HepG2 (cell line): Measurements from ENCODE around the gene CACNA1D. TPM values are rescaled to one million over a fixed set of nuclear protein-coding genes. Genes with fewer than 3 reads are reported as not detected.

Source experiments
- FLYWCH1 ChIP-seq: sonication (generic); formaldehyde crosslinking; IDR thresholded peaks from 2 replicates; pipeline ENCODE4 v1.8.1; 2023; ENCODE audit warnings: mild to moderate bottlenecking, missing genetic modification reagents
- HMG20A ChIP-seq: IDR thresholded peaks from 2 replicates; pipeline ENCODE4 v1.6.1; 2016; ENCODE audit warnings: borderline replicate concordance
- NFYC ChIP-seq: IDR thresholded peaks from 2 replicates; pipeline ENCODE4 v1.6.1; 2016; ENCODE audit warnings: missing genetic modification reagents, missing compliant biosample characterization
- REPIN1 ChIP-seq: sonication (generic); formaldehyde crosslinking; IDR thresholded peaks from 2 replicates; pipeline ENCODE4 v1.8.0; 2022; ENCODE audit warnings: missing genetic modification reagents, low read depth, mild to moderate bottlenecking, borderline replicate concordance
- SOX13 ChIP-seq, 3 experiments: fragments of 450-650 bp in 1 of 3; sonication (generic) in 1 of 3; formaldehyde crosslinking in 1 of 3; IDR thresholded peaks in 2 of 3; conservative IDR thresholded peaks in 1 of 3; 2 replicates each; pipeline versions ENCODE4 v1.5.0 to v1.6.1; 2016 to 2020; ENCODE audit warnings: antibody characterized with exemption in 1 of 3, mild to moderate bottlenecking in 1 of 3, missing compliant biosample characterization in 1 of 3, missing genetic modification reagents in 1 of 3, moderate library complexity in 1 of 3
- SOX6 ChIP-seq, 2 experiments: fragments of 450-650 bp in 1 of 2; sonication (generic) in 1 of 2; formaldehyde crosslinking in 1 of 2; IDR thresholded peaks; 2 replicates each; pipeline versions ENCODE4 v1.4.0 to v1.6.1; 2017 to 2020; ENCODE audit warnings: antibody characterized with exemption in 1 of 2, mild to moderate bottlenecking in 1 of 2, missing genetic modification reagents in 1 of 2
- SRSF1 ChIP-seq: fragments of 200-400 bp; formaldehyde crosslinking; optimal IDR thresholded peaks from 2 replicates; pipeline ENCODE3; 2017; ENCODE audit warnings: mild to moderate bottlenecking, low read depth, low read length, moderate library complexity
- ZMYM2 ChIP-seq: sonication (generic); formaldehyde crosslinking; IDR thresholded peaks from 2 replicates; pipeline ENCODE4 v1.8.0; 2022; ENCODE audit warnings: mild to moderate bottlenecking, missing genetic modification reagents
- ZNF230 ChIP-seq: sonication (generic); formaldehyde crosslinking; IDR thresholded peaks from 2 replicates; pipeline ENCODE4 v1.4.0; 2020; ENCODE audit warnings: mild to moderate bottlenecking, missing genetic modification reagents
- ZSCAN25 ChIP-seq: sonication (generic); formaldehyde crosslinking; IDR thresholded peaks from 2 replicates; pipeline ENCODE4 v1.8.0; 2022; ENCODE audit warnings: mild to moderate bottlenecking, missing genetic modification reagents
- polyA plus RNA-seq, 8 experiments: library from polyadenylated mRNA; depleted of rRNA in 3 of 8; stranded (reverse) in 7 of 8; unstranded in 1 of 8; fragments of >200 nt; fragmentation: Illumina TruSeq in 4 of 8; extraction: Trizol in 4 of 8; gene quantifications; 2 replicates each; pipeline versions ENCODE4 v1.2.1 to v1.2.3, GENCODE V29; 2011 to 2016; ENCODE audit warnings: low read depth in 4 of 8, missing spikeins in 1 of 8, mixed read lengths in 1 of 8; ENCODE audit not compliant: insufficient read depth in 1 of 8
- total RNA-seq, 5 experiments: library from RNA; depleted of rRNA; stranded (reverse); fragments of >200 nt; fragmentation: Illumina TruSeq; extraction: Trizol; gene quantifications; 2 replicates each; pipeline ENCODE4 v1.2.3, GENCODE V29; 2016; ENCODE audit warnings: low read depth in 1 of 5
- TF ChIP-seq, protein P1 (sequence below): sonication (generic); formaldehyde crosslinking; IDR thresholded peaks from 2 replicates; pipeline ENCODE4 v1.5.1; 2020; ENCODE audit warnings: mild to moderate bottlenecking, missing genetic modification reagents, moderate library complexity
- TF ChIP-seq, protein P2 (sequence below), 2 experiments: sonication (generic) in 1 of 2; formaldehyde crosslinking in 1 of 2; IDR thresholded peaks; 2 replicates each; pipeline versions ENCODE4 v1.5.1 to v1.6.1; 2011 to 2020; ENCODE audit warnings: borderline replicate concordance in 1 of 2, low read depth in 1 of 2, low read length in 1 of 2, mild to moderate bottlenecking in 1 of 2, missing genetic modification reagents in 1 of 2, moderate library complexity in 1 of 2
- TF ChIP-seq, protein P3 (sequence below): sonication (generic); formaldehyde crosslinking; IDR thresholded peaks from 2 replicates; pipeline ENCODE4 v1.8.0; 2022; ENCODE audit warnings: mild to moderate bottlenecking, missing genetic modification reagents, moderate library complexity
- TF ChIP-seq, protein P4 (sequence below): sonication (generic); formaldehyde crosslinking; IDR thresholded peaks from 2 replicates; pipeline ENCODE4 v1.8.0; 2022; ENCODE audit warnings: mild to moderate bottlenecking, missing genetic modification reagents; ENCODE audit not compliant: insufficient replicate concordance
- TF ChIP-seq, protein P5 (sequence below): sonication (generic); formaldehyde crosslinking; IDR thresholded peaks from 2 replicates; pipeline ENCODE4 v1.4.0; 2020; ENCODE audit warnings: missing genetic modification reagents

The CACNA1D gene
- total and polyA plus RNA-seq, 2 of the 13 experiments (the other 11 are each of a cell fraction or from before 2014, with no cell fraction given) = 0.26 to 0.38 TPM

DNA sequence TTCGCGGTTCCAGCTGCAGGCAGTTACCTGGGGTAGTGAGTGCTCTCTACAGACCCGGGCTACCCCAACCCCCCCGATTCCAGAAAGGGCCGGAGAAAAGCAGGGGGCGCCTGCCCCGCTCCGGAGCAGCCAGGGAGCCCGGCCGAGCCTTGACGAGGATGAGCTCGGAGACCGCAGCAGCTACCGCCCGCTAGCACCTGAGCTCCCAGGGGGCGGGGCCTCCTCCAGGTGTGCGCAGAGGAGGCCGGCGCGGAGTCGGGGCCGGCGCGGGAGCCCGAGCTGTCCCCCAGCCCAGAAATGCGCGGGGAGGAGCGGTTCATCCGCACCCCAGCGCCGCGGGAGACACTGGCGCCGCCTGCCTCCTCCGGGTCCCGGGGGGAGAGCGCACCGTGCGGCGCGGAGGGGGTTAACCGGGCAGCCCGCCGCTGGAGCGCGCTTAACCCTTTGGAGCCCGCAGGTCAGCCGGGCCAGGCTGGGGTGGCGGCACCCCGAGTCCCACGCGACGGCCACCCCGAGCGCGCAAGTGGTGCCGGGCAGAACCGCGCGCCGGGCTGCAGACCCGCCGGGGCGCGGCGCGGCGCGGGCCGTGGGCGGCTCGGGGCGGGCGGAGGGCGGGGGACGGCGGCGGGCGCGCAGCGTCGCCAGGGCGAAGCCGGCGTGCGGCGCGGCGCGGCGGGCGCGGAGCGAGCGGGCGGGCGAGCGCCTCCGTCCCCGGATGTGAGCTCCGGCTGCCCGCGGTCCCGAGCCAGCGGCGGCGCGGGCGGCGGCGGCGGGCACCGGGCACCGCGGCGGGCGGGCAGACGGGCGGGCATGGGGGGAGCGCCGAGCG, at the start of gene CACNA1D (continued):
- TF ChIP-seq HMG20A (CRISPR knock-in tag) = no peak
- no peak for TF ChIP-seq ZNF230 (CRISPR knock-in tag)
- no peak for TF ChIP-seq FLYWCH1 (CRISPR knock-in tag)
- no peak for TF ChIP-seq REPIN1 (CRISPR knock-in tag)
- no peak for TF ChIP-seq NFYC (CRISPR knock-in tag)
- TF ChIP-seq, protein P1, sequence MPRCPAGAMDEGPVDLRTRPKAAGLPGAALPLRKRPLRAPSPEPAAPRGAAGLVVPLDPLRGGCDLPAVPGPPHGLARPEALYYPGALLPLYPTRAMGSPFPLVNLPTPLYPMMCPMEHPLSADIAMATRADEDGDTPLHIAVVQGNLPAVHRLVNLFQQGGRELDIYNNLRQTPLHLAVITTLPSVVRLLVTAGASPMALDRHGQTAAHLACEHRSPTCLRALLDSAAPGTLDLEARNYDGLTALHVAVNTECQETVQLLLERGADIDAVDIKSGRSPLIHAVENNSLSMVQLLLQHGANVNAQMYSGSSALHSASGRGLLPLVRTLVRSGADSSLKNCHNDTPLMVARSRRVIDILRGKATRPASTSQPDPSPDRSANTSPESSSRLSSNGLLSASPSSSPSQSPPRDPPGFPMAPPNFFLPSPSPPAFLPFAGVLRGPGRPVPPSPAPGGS = no peak
- no peak for TF ChIP-seq ZMYM2 (CRISPR knock-in tag)
- TF ChIP-seq, protein P2, sequence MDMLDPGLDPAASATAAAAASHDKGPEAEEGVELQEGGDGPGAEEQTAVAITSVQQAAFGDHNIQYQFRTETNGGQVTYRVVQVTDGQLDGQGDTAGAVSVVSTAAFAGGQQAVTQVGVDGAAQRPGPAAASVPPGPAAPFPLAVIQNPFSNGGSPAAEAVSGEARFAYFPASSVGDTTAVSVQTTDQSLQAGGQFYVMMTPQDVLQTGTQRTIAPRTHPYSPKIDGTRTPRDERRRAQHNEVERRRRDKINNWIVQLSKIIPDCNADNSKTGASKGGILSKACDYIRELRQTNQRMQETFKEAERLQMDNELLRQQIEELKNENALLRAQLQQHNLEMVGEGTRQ (IDR thresholded peaks at IDR 0.05; ENCODE audit: low read depth, low read length) = no peak
- TF ChIP-seq, protein P2 (CRISPR knock-in tag; IDR thresholded peaks at IDR 0.05; ENCODE audit: borderline replicate concordance) = no peak
- TF ChIP-seq SRSF1 = no peak
- TF ChIP-seq SOX13 (IDR thresholded peaks at IDR 0.05) = no peak
- no peak for TF ChIP-seq SOX13 (CRISPR knock-in tag; conservative IDR thresholded peaks at IDR 0.05 in 1 of 2, IDR thresholded peaks at IDR 0.05 in 1 of 2)
- TF ChIP-seq, protein P3, sequence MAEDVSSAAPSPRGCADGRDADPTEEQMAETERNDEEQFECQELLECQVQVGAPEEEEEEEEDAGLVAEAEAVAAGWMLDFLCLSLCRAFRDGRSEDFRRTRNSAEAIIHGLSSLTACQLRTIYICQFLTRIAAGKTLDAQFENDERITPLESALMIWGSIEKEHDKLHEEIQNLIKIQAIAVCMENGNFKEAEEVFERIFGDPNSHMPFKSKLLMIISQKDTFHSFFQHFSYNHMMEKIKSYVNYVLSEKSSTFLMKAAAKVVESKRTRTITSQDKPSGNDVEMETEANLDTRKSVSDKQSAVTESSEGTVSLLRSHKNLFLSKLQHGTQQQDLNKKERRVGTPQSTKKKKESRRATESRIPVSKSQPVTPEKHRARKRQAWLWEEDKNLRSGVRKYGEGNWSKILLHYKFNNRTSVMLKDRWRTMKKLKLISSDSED (CRISPR knock-in tag) = no peak
- TF ChIP-seq, protein P4, sequence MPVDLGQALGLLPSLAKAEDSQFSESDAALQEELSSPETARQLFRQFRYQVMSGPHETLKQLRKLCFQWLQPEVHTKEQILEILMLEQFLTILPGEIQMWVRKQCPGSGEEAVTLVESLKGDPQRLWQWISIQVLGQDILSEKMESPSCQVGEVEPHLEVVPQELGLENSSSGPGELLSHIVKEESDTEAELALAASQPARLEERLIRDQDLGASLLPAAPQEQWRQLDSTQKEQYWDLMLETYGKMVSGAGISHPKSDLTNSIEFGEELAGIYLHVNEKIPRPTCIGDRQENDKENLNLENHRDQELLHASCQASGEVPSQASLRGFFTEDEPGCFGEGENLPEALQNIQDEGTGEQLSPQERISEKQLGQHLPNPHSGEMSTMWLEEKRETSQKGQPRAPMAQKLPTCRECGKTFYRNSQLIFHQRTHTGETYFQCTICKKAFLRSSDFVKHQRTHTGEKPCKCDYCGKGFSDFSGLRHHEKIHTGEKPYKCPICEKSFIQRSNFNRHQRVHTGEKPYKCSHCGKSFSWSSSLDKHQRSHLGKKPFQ (CRISPR knock-in tag) = no peak
- TF ChIP-seq, protein P5, sequence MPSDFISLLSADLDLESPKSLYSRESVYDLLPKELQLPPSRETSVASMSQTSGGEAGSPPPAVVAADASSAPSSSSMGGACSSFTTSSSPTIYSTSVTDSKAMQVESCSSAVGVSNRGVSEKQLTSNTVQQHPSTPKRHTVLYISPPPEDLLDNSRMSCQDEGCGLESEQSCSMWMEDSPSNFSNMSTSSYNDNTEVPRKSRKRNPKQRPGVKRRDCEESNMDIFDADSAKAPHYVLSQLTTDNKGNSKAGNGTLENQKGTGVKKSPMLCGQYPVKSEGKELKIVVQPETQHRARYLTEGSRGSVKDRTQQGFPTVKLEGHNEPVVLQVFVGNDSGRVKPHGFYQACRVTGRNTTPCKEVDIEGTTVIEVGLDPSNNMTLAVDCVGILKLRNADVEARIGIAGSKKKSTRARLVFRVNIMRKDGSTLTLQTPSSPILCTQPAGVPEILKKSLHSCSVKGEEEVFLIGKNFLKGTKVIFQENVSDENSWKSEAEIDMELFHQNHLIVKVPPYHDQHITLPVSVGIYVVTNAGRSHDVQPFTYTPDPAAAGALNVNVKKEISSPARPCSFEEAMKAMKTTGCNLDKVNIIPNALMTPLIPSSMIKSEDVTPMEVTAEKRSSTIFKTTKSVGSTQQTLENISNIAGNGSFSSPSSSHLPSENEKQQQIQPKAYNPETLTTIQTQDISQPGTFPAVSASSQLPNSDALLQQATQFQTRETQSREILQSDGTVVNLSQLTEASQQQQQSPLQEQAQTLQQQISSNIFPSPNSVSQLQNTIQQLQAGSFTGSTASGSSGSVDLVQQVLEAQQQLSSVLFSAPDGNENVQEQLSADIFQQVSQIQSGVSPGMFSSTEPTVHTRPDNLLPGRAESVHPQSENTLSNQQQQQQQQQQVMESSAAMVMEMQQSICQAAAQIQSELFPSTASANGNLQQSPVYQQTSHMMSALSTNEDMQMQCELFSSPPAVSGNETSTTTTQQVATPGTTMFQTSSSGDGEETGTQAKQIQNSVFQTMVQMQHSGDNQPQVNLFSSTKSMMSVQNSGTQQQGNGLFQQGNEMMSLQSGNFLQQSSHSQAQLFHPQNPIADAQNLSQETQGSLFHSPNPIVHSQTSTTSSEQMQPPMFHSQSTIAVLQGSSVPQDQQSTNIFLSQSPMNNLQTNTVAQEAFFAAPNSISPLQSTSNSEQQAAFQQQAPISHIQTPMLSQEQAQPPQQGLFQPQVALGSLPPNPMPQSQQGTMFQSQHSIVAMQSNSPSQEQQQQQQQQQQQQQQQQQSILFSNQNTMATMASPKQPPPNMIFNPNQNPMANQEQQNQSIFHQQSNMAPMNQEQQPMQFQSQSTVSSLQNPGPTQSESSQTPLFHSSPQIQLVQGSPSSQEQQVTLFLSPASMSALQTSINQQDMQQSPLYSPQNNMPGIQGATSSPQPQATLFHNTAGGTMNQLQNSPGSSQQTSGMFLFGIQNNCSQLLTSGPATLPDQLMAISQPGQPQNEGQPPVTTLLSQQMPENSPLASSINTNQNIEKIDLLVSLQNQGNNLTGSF (CRISPR knock-in tag) = no peak
- TF ChIP-seq ZSCAN25 = 0 out of 2 replicates have a peak, but pooled peaks have one; percentile 24
- TF ChIP-seq SOX6 (IDR thresholded peaks at IDR 0.05) = no peak
- no peak for TF ChIP-seq SOX6 (CRISPR knock-in tag; IDR thresholded peaks at IDR 0.05)
